ENCODE data around the gene FLT1.

DNA sequence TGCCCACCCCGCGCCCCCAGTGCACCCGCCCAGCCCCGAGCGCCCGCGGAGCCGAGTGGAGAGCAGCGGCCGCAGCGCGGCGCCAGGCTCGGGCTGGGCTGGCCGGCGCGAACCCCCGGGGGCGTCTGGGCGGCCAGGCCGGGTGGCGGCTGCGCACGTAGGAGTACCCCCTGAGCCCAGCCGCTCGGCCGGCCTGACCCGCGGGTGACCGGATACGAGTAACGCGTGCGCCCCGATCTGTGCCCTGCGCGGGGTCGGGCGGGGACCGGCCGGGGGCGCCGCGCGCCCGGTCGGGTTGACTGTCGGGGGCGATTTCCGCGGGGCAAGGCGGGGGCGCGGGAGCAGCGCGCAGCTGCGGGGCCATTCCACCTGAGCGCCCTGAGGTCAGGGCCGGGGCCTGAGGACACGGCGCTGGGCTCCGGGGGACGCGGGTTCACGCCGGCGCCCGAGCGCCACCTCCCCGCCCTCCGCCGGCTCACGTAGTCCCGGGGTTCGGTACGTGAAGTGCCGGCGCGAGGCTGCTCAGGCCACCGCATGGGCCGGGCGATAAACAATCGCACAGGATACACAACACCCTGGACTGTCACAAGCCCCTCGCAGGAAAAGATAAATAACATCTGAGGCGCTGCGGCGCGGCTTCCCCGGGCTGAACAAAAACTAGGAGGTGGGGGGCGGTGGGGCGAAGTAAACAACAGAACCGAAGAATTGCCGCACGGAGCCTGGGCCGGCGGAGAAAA is 37.6 kb upstream of the FLT1 start:
- TF ChIP-seq, protein P1, sequence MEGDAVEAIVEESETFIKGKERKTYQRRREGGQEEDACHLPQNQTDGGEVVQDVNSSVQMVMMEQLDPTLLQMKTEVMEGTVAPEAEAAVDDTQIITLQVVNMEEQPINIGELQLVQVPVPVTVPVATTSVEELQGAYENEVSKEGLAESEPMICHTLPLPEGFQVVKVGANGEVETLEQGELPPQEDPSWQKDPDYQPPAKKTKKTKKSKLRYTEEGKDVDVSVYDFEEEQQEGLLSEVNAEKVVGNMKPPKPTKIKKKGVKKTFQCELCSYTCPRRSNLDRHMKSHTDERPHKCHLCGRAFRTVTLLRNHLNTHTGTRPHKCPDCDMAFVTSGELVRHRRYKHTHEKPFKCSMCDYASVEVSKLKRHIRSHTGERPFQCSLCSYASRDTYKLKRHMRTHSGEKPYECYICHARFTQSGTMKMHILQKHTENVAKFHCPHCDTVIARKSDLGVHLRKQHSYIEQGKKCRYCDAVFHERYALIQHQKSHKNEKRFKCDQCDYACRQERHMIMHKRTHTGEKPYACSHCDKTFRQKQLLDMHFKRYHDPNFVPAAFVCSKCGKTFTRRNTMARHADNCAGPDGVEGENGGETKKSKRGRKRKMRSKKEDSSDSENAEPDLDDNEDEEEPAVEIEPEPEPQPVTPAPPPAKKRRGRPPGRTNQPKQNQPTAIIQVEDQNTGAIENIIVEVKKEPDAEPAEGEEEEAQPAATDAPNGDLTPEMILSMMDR (IDR thresholded peaks at IDR 0.05) = peak in 1 of 12 donors; percentile 4
- no peak for TF ChIP-seq POLR2A (IDR thresholded peaks at IDR 0.05)

All from heart left ventricle (tissue), 13 donors.